GM12878 (cell line): ENCODE data around the gene PAQR5. TPM values are rescaled to one million over a fixed set of nuclear protein-coding genes. Genes with fewer than 3 reads are reported as not detected.

ENCODE experiments used
- ATAC-seq: fragments of 200-7000 bp; cut with Tn5 transposase; 3 replicates; pipeline ENCODE4 v1.9.1; 2020; ENCODE audit warnings: mild to moderate bottlenecking, moderate library complexity
- BruUV-seq: library from RNA; stranded (reverse); fragments of 400-500 nt; replicated peaks from 2 replicates; lab custom pipeline; 2021; lab: Mats Ljungman, UMichigan
- CTCF ChIA-PET: fragments of 300-600 bp; sonication (Branson Sonifier 250); formaldehyde crosslinking; extraction: SDS; loops from one replicate; lab custom pipeline; 2021; ENCODE audit warnings: inconsistent platforms; lab: Yijun Ruan, JAX
- POLR2A ChIA-PET: fragments of 350-600 bp; formaldehyde crosslinking; extraction: SDS; loops from one replicate; lab custom pipeline; 2021; ENCODE audit warnings: inconsistent platforms; lab: Charles Lee
- RAD21 ChIA-PET: fragments of 300-600 bp; sonication (Branson Sonifier 250); formaldehyde crosslinking; loops from one replicate; lab custom pipeline; 2023; ENCODE audit warnings: antibody characterized with exemption; ENCODE audit not compliant: unreplicated experiment; lab: Charles Lee
- SMC1A ChIA-PET: fragments of 300-600 bp; sonication (Branson Sonifier 250); formaldehyde crosslinking; loops from one replicate; lab custom pipeline; 2023; ENCODE audit not compliant: unreplicated experiment, uncharacterized antibody; lab: Charles Lee
- DNase-seq: peaks from one replicate; pipeline ENCODE4 v3.0.0-alpha.2; 2011; ENCODE audit warnings: low read depth, low spot score
- FAIRE-seq: peaks from 3 replicates; lab custom pipeline; 2011; peaks lifted over from hg19 to GRCh38; lab: Jason Lieb, UNC
- H2AFZ ChIP-seq: 2 replicates; pipeline ENCODE4 v1.6.0; 2011; ENCODE audit warnings: low read depth, low read length, control low read depth; ENCODE audit not compliant: control insufficient read depth
- H3K27ac ChIP-seq: 2 replicates; pipeline ENCODE4 v1.5.1; 2011; ENCODE audit warnings: control low read depth; ENCODE audit not compliant: control insufficient read depth, insufficient read depth
- H3K27me3 ChIP-seq, 2 experiments: replicated peaks in 1 of 2; 2 replicates each; pipeline versions ENCODE4 v1.6.0 to v1.6.1; 2011; ENCODE audit warnings: low read length in 1 of 2; ENCODE audit not compliant: control insufficient read depth in 2 of 2, insufficient read depth in 2 of 2
- H3K36me3 ChIP-seq, 2 experiments: 2 replicates each; pipeline ENCODE4 v1.5.1; 2011; ENCODE audit warnings: low read length in 1 of 2; ENCODE audit not compliant: control insufficient read depth in 2 of 2, insufficient read depth in 2 of 2
- H3K4me1 ChIP-seq: 2 replicates; pipeline ENCODE4 v1.6.1; 2011; ENCODE audit warnings: mild to moderate bottlenecking, low read length, moderate library complexity, mixed read lengths; ENCODE audit not compliant: control insufficient read depth, insufficient read depth
- H3K4me2 ChIP-seq: 2 replicates; pipeline ENCODE4 v1.6.0; 2011; ENCODE audit warnings: control low read depth; ENCODE audit not compliant: control insufficient read depth, insufficient read depth
- H3K4me3 ChIP-seq: fragments of 200-600 bp; sonication (generic); 2 replicates; pipeline ENCODE4 v1.5.1; 2016
- H3K79me2 ChIP-seq: 2 replicates; pipeline ENCODE4 v1.6.0; 2011; ENCODE audit warnings: low read length; ENCODE audit not compliant: control insufficient read depth, insufficient read depth
- H3K9ac ChIP-seq: 2 replicates; pipeline ENCODE4 v1.8.0; 2011; ENCODE audit warnings: low read length, control low read depth, mixed read lengths; ENCODE audit not compliant: control insufficient read depth, insufficient read depth
- H3K9me3 ChIP-seq: replicated peaks from 3 replicates; pipeline ENCODE4 v1.5.1; 2011; ENCODE audit warnings: mild to moderate bottlenecking, low read length; ENCODE audit not compliant: control insufficient read depth, insufficient read depth
- H4K20me1 ChIP-seq: 2 replicates; pipeline ENCODE4 v1.6.0; 2011; ENCODE audit not compliant: control insufficient read depth, insufficient read depth
- ATF7 ChIP-seq: fragments of 450-650 bp; IDR thresholded peaks from 2 replicates; pipeline ENCODE4 v1.6.1; 2016; ENCODE audit warnings: low read depth, mild to moderate bottlenecking
- FOS ChIP-seq: IDR thresholded peaks from 3 replicates; pipeline ENCODE4 v1.6.1; 2011; ENCODE audit warnings: borderline replicate concordance; ENCODE audit not compliant: insufficient read length; ENCODE audit errors: extremely low read depth
- IRF4 ChIP-seq: IDR thresholded peaks from 2 replicates; pipeline ENCODE4 v1.6.1; 2011; ENCODE audit warnings: low read depth, low read length
- NFXL1 ChIP-seq: fragments of 450-650 bp; IDR thresholded peaks from 2 replicates; pipeline ENCODE4 v1.6.1; 2017; ENCODE audit warnings: antibody characterized with exemption, mild to moderate bottlenecking, borderline replicate concordance
- NFYA ChIP-seq: IDR thresholded peaks from 2 replicates; pipeline ENCODE4 v1.6.1; 2011; ENCODE audit warnings: low read depth, mild to moderate bottlenecking, low read length, improper control_type of control experiment, borderline replicate concordance
- PAX8 ChIP-seq: fragments of 450-650 bp; IDR thresholded peaks from 2 replicates; pipeline ENCODE4 v1.6.1; 2017; ENCODE audit warnings: mild to moderate bottlenecking, moderate library complexity
- POLR2AphosphoS5 ChIP-seq: IDR thresholded peaks from 2 replicates; pipeline ENCODE4 v1.6.1; 2011; ENCODE audit warnings: mild to moderate bottlenecking, low read length, inconsistent platforms
- RUNX3 ChIP-seq: IDR thresholded peaks from 2 replicates; pipeline ENCODE4 v1.6.1; 2012; ENCODE audit warnings: low read length, inconsistent platforms
- SMAD1 ChIP-seq: fragments of 450-650 bp; IDR thresholded peaks from 2 replicates; pipeline ENCODE4 v1.6.1; 2018; ENCODE audit warnings: mild to moderate bottlenecking, low read depth; ENCODE audit not compliant: partially characterized antibody
- ZBED1 ChIP-seq: IDR thresholded peaks from 2 replicates; pipeline ENCODE4 v1.6.1; 2016; ENCODE audit warnings: borderline replicate concordance
- WGBS: methylation state at CpG from one replicate; pipeline ENCODE4 v1.1.6; 2016; ENCODE audit warnings: low lambda C conversion rate; ENCODE audit not compliant: insufficient replicate concordance, insufficient coverage; ENCODE audit errors: missing lambda C conversion rate; 5-methylcytosine and 5-hydroxymethylcytosine counted together
- in situ Hi-C: fragments of 300-500 bp; cut with MboI; formaldehyde crosslinking; loops from 9 replicates; pipeline ENCODE4 v1.14.3; 2018; ENCODE audit warnings: mixed read lengths
- intact Hi-C: fragments of 100-400 bp; cut with micrococcal nuclease; formaldehyde crosslinking; loops from one replicate; pipeline ENCODE4 v1.14.2; 2022; ENCODE audit not compliant: unreplicated experiment
- polyA plus RNA-seq, 11 experiments: library from polyadenylated mRNA; depleted of rRNA in 4 of 11; unstranded in 6 of 11; stranded (reverse) in 5 of 11; fragments of >200 nt; fragmentation: Nextera tagmentation in 4 of 11; fragmentation: Illumina TruSeq in 1 of 11; extraction: Ambion mirVana in 4 of 11; extraction: Trizol in 1 of 11; gene quantifications; 1 replicate in 1 of 11; 2 replicates in 10 of 11; pipeline versions ENCODE4 v1.2.1 to v1.2.3, GENCODE V29; 2011 to 2016; ENCODE audit warnings: inconsistent platforms in 2 of 11, missing spikeins in 2 of 11, low read depth in 1 of 11
- total RNA-seq, 4 experiments: library from RNA; depleted of rRNA in 3 of 4; stranded (reverse); fragments of >200 nt in 3 of 4; fragmentation: Illumina TruSeq in 1 of 4; extraction: Trizol in 1 of 4; gene quantifications; 2 replicates each; pipeline versions ENCODE4 v1.2.1 to v1.2.3, GENCODE V29; 2013 to 2021
- TF ChIP-seq, protein P1 (sequence below): fragments of 450-650 bp; formaldehyde crosslinking; IDR thresholded peaks from 2 replicates; pipeline ENCODE4 v1.4.0; 2022; ENCODE audit warnings: mild to moderate bottlenecking, moderate library complexity

The PAQR5 gene
- total and polyA plus RNA-seq, 10 of the 15 experiments (the other 5 are each of a cell fraction or from before 2014, with no cell fraction given), result 0.02 to 0.03 TPM; not detected in 8

DNA sequence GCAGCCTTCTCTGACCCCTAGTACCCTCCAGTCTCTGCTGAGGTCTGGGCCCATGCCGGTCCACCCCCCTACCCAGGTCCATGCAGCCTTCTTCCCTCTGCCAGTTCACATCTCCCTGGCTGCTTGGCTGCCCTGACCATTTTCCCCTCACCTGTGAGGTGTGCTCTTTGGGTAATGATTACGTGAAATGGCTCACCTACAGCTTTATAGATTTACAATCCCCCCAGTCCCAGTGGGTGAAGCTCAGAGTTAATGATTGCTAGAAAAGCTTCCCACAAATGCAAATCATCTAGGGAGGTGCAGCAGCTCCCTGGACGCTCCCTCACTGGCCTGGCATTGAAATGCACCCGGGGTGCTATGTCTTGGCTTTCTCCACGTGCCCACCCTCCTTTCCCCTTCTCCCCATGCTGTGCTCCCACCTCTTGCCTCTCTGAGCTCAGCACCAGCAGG lies 18.7 kb downstream of the PAQR5 start:
- RAD21 ChIA-PET, result no interaction called here
- no peak overlapping the region for H3K9ac ChIP-seq
- DNase-seq, result no peak
- no peaks in the 10 kb centered on the region for H4K20me1 ChIP-seq
- H3K4me3 ChIP-seq, result no peak overlapping the region
- POLR2A ChIA-PET, result no interaction called here
- no peak overlapping the region for H3K4me2 ChIP-seq
- H3K9me3 ChIP-seq, result no peaks in the 10 kb centered on the region
- no peak for FAIRE-seq
- CTCF ChIA-PET, result interaction anchor here (1.1 kb wide), 1 partner anchor 27 kb away, joined by 3 read pairs; no protein-coding TSS in a partner anchor
- WGBS, result 8% methylated on average over 5 of the region's 5 CpGs
- 0 out of 4 replicates have a peak, but pooled peaks cover 0 to 2% of the 10 kb centered on the region in 2 experiments for H3K27me3 ChIP-seq
- intact Hi-C loops, result no loop called here
- no peaks in the 10 kb centered on the region for H3K36me3 ChIP-seq
- TF ChIP-seq RUNX3 (no peak), NFYA (no peak), NFXL1 (no peak), POLR2AphosphoS5 (no peak), ATF7 (no peak), IRF4 (no peak), FOS (no peak), SMAD1 (no peak), PAX8 (no peak), ZBED1 (no peak)
- TF ChIP-seq, protein P1, sequence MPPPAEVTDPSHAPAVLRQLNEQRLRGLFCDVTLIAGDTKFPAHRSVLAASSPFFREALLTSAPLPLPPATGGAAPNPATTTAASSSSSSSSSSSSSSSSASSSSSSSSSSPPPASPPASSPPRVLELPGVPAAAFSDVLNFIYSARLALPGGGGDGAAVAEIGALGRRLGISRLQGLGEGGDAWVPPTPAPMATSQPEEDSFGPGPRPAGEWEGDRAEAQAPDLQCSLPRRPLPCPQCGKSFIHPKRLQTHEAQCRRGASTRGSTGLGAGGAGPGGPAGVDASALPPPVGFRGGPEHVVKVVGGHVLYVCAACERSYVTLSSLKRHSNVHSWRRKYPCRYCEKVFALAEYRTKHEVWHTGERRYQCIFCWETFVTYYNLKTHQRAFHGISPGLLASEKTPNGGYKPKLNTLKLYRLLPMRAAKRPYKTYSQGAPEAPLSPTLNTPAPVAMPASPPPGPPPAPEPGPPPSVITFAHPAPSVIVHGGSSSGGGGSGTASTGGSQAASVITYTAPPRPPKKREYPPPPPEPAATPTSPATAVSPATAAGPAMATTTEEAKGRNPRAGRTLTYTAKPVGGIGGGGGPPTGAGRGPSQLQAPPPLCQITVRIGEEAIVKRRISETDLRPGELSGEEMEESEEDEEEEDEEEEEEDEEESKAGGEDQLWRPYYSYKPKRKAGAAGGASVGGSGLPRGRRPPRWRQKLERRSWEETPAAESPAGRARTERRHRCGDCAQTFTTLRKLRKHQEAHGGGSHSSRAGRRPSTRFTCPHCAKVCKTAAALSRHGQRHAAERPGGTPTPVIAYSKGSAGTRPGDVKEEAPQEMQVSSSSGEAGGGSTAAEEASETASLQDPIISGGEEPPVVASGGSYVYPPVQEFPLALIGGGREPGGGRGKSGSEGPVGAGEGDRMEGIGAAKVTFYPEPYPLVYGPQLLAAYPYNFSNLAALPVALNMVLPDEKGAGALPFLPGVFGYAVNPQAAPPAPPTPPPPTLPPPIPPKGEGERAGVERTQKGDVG (CRISPR knock-in tag), result no peak
- no peak overlapping the region for H3K27ac ChIP-seq
- no peaks in the 10 kb centered on the region for H3K79me2 ChIP-seq
- no peak for ATAC-seq
- BruUV-seq, result no TSS peak
- no peaks in the 10 kb centered on the region for H3K4me1 ChIP-seq
- in situ Hi-C loops, result no loop called here
- no peak overlapping the region for H2AFZ ChIP-seq
- SMC1A ChIA-PET, result no interaction called here
